Tibial artery (tissue), 4 donors: ENCODE results near the gene MLLT10.

Experiments used
- DNase-seq, 2 donors: peaks; one replicate each; pipeline ENCODE4 v3.0.0-alpha.2; 2019
- H3K27ac ChIP-seq, 2 donors: fragments of 200-600 bp; sonication (generic) in 1 of 2; 1 replicate in 1 of 2; 2 replicates in 1 of 2; pipeline ENCODE4 v1.5.1; 2018 to 2019; ENCODE audit warnings: mild to moderate bottlenecking in 1 of 2
- H3K27me3 ChIP-seq, 2 donors: fragments of 200-600 bp; sonication (generic) in 1 of 2; one replicate each; pipeline versions ENCODE4 v1.5.1 to v1.6.0; 2016 to 2019
- H3K36me3 ChIP-seq, 3 donors: fragments of 200-600 bp; sonication (generic) in 2 of 3; one replicate each; pipeline ENCODE4 v1.5.1; 2016 to 2019; ENCODE audit warnings: mild to moderate bottlenecking in 2 of 3
- H3K4me1 ChIP-seq, 4 donors: fragments of 200-600 bp; sonication (generic) in 2 of 4; 1 replicate in 3 of 4; 2 replicates in 1 of 4; pipeline ENCODE4 v1.5.1; 2016 to 2019
- H3K4me3 ChIP-seq, 2 donors: fragments of 200-600 bp; sonication (generic) in 1 of 2; 1 replicate in 1 of 2; 2 replicates in 1 of 2; pipeline ENCODE4 v1.5.1; 2018 to 2019; ENCODE audit warnings: mild to moderate bottlenecking in 2 of 2
- H3K9me3 ChIP-seq, 3 donors: fragments of 200-600 bp; sonication (generic) in 1 of 3; one replicate each; pipeline ENCODE4 v1.5.1; 2016 to 2019
- CTCF ChIP-seq, 2 experiments: fragments of 200-600 bp in 1 of 2; fragments of 450-650 bp in 1 of 2; IDR thresholded peaks; one replicate each; pipeline ENCODE4 v1.5.1; 2017 to 2019; ENCODE audit warnings: antibody characterized with exemption in 2 of 2, mild to moderate bottlenecking in 1 of 2, moderate library complexity in 1 of 2
- intact Hi-C: fragments of 100-400 bp; cut with DNase I; formaldehyde crosslinking; loops from one replicate; pipeline ENCODE4 v1.15.0; 2023; ENCODE audit warnings: low total_unique reads

The MLLT10 gene

DNA sequence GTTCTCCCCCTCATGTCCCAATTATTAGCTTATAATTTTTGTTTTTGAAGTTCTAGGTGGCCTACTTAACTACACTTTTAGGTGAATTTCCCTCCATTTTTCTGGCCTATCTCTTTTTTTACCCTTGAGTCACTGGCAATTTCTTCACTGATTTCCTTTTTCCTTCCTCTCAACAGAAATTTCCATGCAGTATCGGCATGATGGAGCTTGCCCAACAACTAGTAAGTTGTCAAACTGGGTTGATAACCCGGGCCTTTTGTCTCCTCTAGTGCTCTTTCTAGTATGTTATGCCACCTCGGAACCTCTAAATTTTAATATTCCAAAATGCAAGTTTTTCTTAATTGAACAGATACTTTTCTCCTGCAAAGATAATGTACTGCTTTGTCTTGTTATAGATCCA lies 147.1 kb downstream of the MLLT10 start:
- Histone ChIP-seq H3K27ac (no peak overlapping the region), H3K4me1 (peaks cover 0 to 8% (median 0%) of the 10 kb centered on the region in 4 donors), H3K27me3 (no peaks in the 10 kb centered on the region), H3K36me3 (no peaks in the 10 kb centered on the region), H3K4me3 (no peak overlapping the region), H3K9me3 (no peaks in the 10 kb centered on the region)
- DNase-seq: no peak
- TF ChIP-seq CTCF (IDR thresholded peaks at IDR 0.05): no peak
- intact Hi-C loops: no loop called here

GRCh38 chr10:21687266-21688008 lies 153.4 kb downstream of the MLLT10 start:
- no peaks in the 10 kb centered on the region for H3K27me3 ChIP-seq
- H3K27ac ChIP-seq: no peak overlapping the region
- no peak overlapping the region for H3K4me3 ChIP-seq
- intact Hi-C loops: no loop called here
- peaks cover 0 to 8% (median 0%) of the 10 kb centered on the region in 3 donors for H3K36me3 ChIP-seq
- DNase-seq: no peak
- H3K9me3 ChIP-seq: no peaks in the 10 kb centered on the region
- TF ChIP-seq CTCF (IDR thresholded peaks at IDR 0.05): no peak
- H3K4me1 ChIP-seq: no peaks in the 10 kb centered on the region

DNA sequence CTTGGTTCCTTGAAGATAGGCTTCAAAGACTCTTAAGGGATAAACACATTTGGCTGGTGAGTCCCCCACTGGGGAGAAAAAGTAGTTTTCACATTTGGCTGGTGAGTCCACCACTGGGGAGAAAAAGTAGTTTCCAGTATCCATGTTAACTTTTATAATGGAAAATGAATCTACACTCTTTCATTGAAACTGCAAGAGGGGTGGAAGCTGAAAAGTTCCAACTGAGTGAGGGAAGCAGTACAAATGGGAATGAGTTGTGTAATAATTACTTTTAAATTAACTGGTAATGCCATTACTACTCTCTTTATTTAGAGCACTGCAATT lies 153.9 kb downstream of the MLLT10 start:
- H3K36me3 ChIP-seq: peaks cover 0 to 10% (median 0%) of the 10 kb centered on the region in 3 donors

DNA sequence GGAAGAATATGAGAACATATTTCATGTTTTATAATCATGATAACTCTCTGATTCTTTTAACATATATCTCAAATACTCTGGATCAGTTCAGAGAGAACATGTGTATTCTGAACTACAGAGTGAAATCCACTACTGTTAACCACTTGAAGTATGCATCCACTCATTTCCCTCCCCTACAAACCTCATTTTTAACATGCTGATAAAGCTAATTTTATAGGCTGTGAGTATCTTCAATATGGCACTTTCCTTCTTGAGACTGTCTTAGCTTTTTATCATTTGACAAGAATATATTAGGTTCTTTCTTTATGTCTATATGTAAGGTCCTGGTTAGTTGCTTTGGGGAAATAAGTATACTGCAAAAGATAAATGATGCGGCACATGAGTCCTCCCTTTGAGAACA lies 154.8 kb downstream of the MLLT10 start:
- no peak for DNase-seq
- Histone ChIP-seq H3K4me3 (no peak overlapping the region), H3K9me3 (no peaks in the 10 kb centered on the region), H3K27ac (no peak overlapping the region), H3K4me1 (no peaks in the 10 kb centered on the region), H3K27me3 (no peaks in the 10 kb centered on the region), H3K36me3 (peaks cover 0 to 10% (median 0%) of the 10 kb centered on the region in 3 donors)
- intact Hi-C loops: no loop called here
- TF ChIP-seq CTCF (IDR thresholded peaks at IDR 0.05): no peak

More for the DNA sequence above, 153.9 kb downstream of the MLLT10 start:
- no peak for TF ChIP-seq CTCF (IDR thresholded peaks at IDR 0.05)
- H3K4me3 ChIP-seq: no peak overlapping the region
- H3K4me1 ChIP-seq: no peaks in the 10 kb centered on the region
- intact Hi-C loops: no loop called here
- no peak for DNase-seq
- no peak overlapping the region for H3K27ac ChIP-seq
- no peaks in the 10 kb centered on the region for H3K27me3 ChIP-seq
- H3K9me3 ChIP-seq: no peaks in the 10 kb centered on the region

GRCh38 chr10:21689881-21690280 lies 155.8 kb downstream of the MLLT10 start:
- Histone ChIP-seq H3K36me3 (peaks cover 0 to 10% (median 0%) of the 10 kb centered on the region in 3 donors), H3K9me3 (no peaks in the 10 kb centered on the region), H3K27me3 (no peaks in the 10 kb centered on the region), H3K4me1 (no peaks in the 10 kb centered on the region), H3K4me3 (no peak overlapping the region), H3K27ac (no peak overlapping the region)
- intact Hi-C loops: no loop called here
- TF ChIP-seq CTCF (IDR thresholded peaks at IDR 0.05): no peak
- DNase-seq: no peak
